Inflammatory macrophage treated with lipopolysaccharide for 4 hours (primary cell): ENCODE results near the gene LRRTM3.
A peak's percentile ranks its signal among the peaks of the same experiment; 100 is the strongest.

ENCODE experiments used
- DNase-seq: peaks from one replicate; pipeline ENCODE4 v3.0.0-alpha.2; 2020

The LRRTM3 gene

GRCh38 chr10:66940965-66941364 lies 15.1 kb downstream of the LRRTM3 start:
- DNase-seq = no peak

- no peak for DNase-seq
These were observed 15.7 kb downstream of the LRRTM3 start for GRCh38 chr10:66941491-66941890.

GRCh38 chr10:66942407-66942806 lies 16.6 kb downstream of the LRRTM3 start:
- no peak for DNase-seq

GRCh38 chr10:66943590-66943989 lies 17.8 kb downstream of the LRRTM3 start:
- DNase-seq = no peak

- no peak for DNase-seq
These were observed 26.1 kb downstream of the LRRTM3 start for GRCh38 chr10:66951896-66952295.

GRCh38 chr10:66958466-66958865 lies 32.6 kb downstream of the LRRTM3 start:
- DNase-seq = no peak

- DNase-seq = no peak
These were observed 39.1 kb downstream of the LRRTM3 start for GRCh38 chr10:66964946-66965345.

- no peak for DNase-seq
These were observed 54.5 kb downstream of the LRRTM3 start for GRCh38 chr10:66980246-66980815.

- no peak for DNase-seq
These were observed 55.7 kb downstream of the LRRTM3 start for GRCh38 chr10:66981361-66982052.

GRCh38 chr10:66982053-66982420 lies 56.2 kb downstream of the LRRTM3 start:
- DNase-seq = no peak

- DNase-seq = no peak
These were observed 57.1 kb downstream of the LRRTM3 start for GRCh38 chr10:66982792-66983474.

- no peak for DNase-seq
These were observed 57.6 kb downstream of the LRRTM3 start for GRCh38 chr10:66983475-66983818.

GRCh38 chr10:66990143-66990830 lies 64.5 kb downstream of the LRRTM3 start:
- DNase-seq = no peak

GRCh38 chr10:66996996-66997395 lies 71.2 kb downstream of the LRRTM3 start:
- no peak for DNase-seq

GRCh38 chr10:66999762-67000545 lies 74.1 kb downstream of the LRRTM3 start:
- DNase-seq = no peak

GRCh38 chr10:67004690-67005089 lies 78.9 kb downstream of the LRRTM3 start:
- DNase-seq = no peak

- no peak for DNase-seq
These were observed 80.1 kb downstream of the LRRTM3 start for GRCh38 chr10:67005981-67006380.

- no peak for DNase-seq
These were observed 85.6 kb downstream of the LRRTM3 start for GRCh38 chr10:67011480-67011879.

- DNase-seq = no peak
These were observed 86.1 kb downstream of the LRRTM3 start for GRCh38 chr10:67011981-67012380.

GRCh38 chr10:67015225-67015624 lies 89.4 kb downstream of the LRRTM3 start:
- DNase-seq = peak; percentile 16

GRCh38 chr10:67017218-67017617 lies 91.4 kb downstream of the LRRTM3 start:
- DNase-seq = no peak

- no peak for DNase-seq
These were observed 96.3 kb downstream of the LRRTM3 start for GRCh38 chr10:67022099-67022498.

- DNase-seq = no peak
These were observed 108.0 kb downstream of the LRRTM3 start for GRCh38 chr10:67033878-67034277.
